Esophagus muscularis mucosa (tissue), 3 donors: ENCODE measurements around the gene MESP2.

ENCODE experiments used
- CTCF ChIP-seq, 3 experiments: fragments of 200-600 bp in 2 of 3; fragments of 450-650 bp in 1 of 3; sonication (generic) in 2 of 3; IDR thresholded peaks; one replicate each; pipeline ENCODE4 v1.5.1; 2017 to 2019; ENCODE audit warnings: antibody characterized with exemption in 3 of 3, mild to moderate bottlenecking in 2 of 3, moderate library complexity in 1 of 3
- POLR2A ChIP-seq: fragments of 450-650 bp; IDR thresholded peaks from one replicate; pipeline ENCODE4 v1.6.1; 2017; ENCODE audit warnings: antibody characterized with exemption, moderate library complexity, mild to moderate bottlenecking, low read depth
- POLR2AphosphoS5 ChIP-seq, 2 donors: sonication (generic); formaldehyde crosslinking; IDR thresholded peaks; one replicate each; pipeline ENCODE4 v1.6.1; 2017; ENCODE audit warnings: antibody characterized with exemption in 2 of 2

GRCh38 chr15:89799011-89799911 is 23.1 kb downstream of the MESP2 start:
- TF ChIP-seq CTCF (IDR thresholded peaks at IDR 0.05) (no peak), POLR2A (no peak), POLR2AphosphoS5 (IDR thresholded peaks at IDR 0.05) (no peak)
